ENCODE measurements around the gene SLC13A5.

SLC13A5 gene

GRCh38 chr17:6638046-6638908 lies 74.9 kb downstream of the SLC13A5 start:
- DNase-seq (ENCODE audit: low read depth, low spot score) = no peak

GRCh38 chr17:6637458-6637840 lies 75.7 kb downstream of the SLC13A5 start:
- DNase-seq (ENCODE audit: low read depth, low spot score) = no peak

- no peak for DNase-seq (ENCODE audit: low read depth, low spot score)
Observed at GRCh38 chr17:6636616-6637457, 76.3 kb downstream of the SLC13A5 start.

GRCh38 chr17:6636105-6636504 lies 77.1 kb downstream of the SLC13A5 start:
- DNase-seq (ENCODE audit: low read depth, low spot score) = no peak
